ENCODE data around the gene ZNF506.
"Not testable (repeated sequence)": the region's sequence is repeated elsewhere in the genome, so short reads cannot be mapped to it uniquely, and the experiment has no call there.

ZNF506 gene

GRCh38 chr19:19805480-19805879, 16.1 kb downstream of the ZNF506 start:
- no peak for TF ChIP-seq CTCF (IDR thresholded peaks at IDR 0.05; ENCODE audit: low read depth, low read length)
- no peak for DNase-seq (ENCODE audit: extremely low read depth, low read depth)

- no peak for DNase-seq (ENCODE audit: extremely low read depth, low read depth)
- no peak for TF ChIP-seq CTCF (IDR thresholded peaks at IDR 0.05; ENCODE audit: low read depth, low read length)
Measured at GRCh38 chr19:19788015-19788414, 33.5 kb downstream of the ZNF506 start.

GRCh38 chr19:19785476-19785875, 36.1 kb downstream of the ZNF506 start:
- not testable (repeated sequence) for DNase-seq (ENCODE audit: extremely low read depth, low read depth)

DNA sequence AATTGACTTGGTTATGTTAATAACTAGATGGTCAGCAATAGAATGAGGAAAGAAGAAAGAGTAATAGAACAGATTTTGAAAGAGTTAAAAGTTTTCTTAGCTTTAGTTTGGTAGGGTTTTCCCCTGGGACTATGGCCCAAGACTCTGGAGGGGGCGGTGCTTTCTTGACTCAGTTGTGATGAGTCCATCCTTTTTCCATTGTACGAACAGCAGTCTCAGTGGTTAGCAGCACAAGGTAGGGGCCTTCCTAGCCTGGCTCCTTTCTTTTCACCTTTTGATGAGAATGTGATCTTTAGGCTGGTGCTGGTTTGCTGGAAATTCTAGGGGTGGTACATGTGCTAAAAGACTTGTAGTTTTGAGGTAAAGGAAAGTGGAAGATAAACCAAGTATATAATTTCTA, 38.8 kb downstream of the ZNF506 start:
- no peak for DNase-seq (ENCODE audit: extremely low read depth, low read depth)

GRCh38 chr19:19781791-19782190, 39.8 kb downstream of the ZNF506 start:
- not testable (repeated sequence) for DNase-seq (ENCODE audit: extremely low read depth, low read depth)

More for the DNA sequence above, 38.8 kb downstream of the ZNF506 start:
- no peak for TF ChIP-seq CTCF (IDR thresholded peaks at IDR 0.05; ENCODE audit: low read depth, low read length)

DNA sequence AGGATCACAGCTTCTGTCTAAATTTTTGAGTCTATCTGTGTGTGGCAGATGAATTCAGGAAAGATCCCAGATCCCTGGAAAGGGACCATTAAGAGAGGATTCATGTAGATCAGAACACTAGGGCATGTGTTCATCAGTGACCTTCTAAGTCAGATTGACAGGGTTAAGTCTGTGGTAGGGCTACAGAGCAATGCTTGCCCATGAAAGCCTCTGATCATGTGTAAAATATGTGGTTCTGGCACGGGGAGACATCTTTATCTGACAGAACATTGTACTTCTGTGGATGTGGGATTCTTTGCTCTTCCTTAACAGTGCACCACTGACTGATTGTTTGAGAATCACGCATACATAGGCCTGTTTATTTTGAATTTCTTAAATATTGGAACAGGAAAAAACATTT, 42.9 kb downstream of the ZNF506 start:
- TF ChIP-seq CTCF (IDR thresholded peaks at IDR 0.05; ENCODE audit: low read depth, low read length): no peak
- DNase-seq (ENCODE audit: extremely low read depth, low read depth): no peak

GRCh38 chr19:19777692-19778091, 43.9 kb downstream of the ZNF506 start:
- DNase-seq (ENCODE audit: extremely low read depth, low read depth): no peak
- no peak for TF ChIP-seq CTCF (IDR thresholded peaks at IDR 0.05; ENCODE audit: low read depth, low read length)

GRCh38 chr19:19776206-19777008, 45.1 kb downstream of the ZNF506 start:
- peak; percentile 96 for DNase-seq (ENCODE audit: extremely low read depth, low read depth)
- TF ChIP-seq CTCF (IDR thresholded peaks at IDR 0.05; ENCODE audit: low read depth, low read length): no peak; the same call in none of the 2 replicates
